Stimulated activated CD8-positive, alpha-beta memory T cell treated with anti-CD3 and anti-CD28 coated beads, Interleukin-15, amount 100 ng/mL, for 4 hours (primary cell): Measurements from ENCODE around the gene SAPCD1.
A peak's percentile ranks its signal among the peaks of the same experiment; 100 is the strongest.

ENCODE experiments used
- DNase-seq, 2 donors: peaks; one replicate each; pipeline ENCODE4 v3.0.0-alpha.2; 2020; ENCODE audit warnings: low read depth in 2 of 2

SAPCD1 gene

DNA sequence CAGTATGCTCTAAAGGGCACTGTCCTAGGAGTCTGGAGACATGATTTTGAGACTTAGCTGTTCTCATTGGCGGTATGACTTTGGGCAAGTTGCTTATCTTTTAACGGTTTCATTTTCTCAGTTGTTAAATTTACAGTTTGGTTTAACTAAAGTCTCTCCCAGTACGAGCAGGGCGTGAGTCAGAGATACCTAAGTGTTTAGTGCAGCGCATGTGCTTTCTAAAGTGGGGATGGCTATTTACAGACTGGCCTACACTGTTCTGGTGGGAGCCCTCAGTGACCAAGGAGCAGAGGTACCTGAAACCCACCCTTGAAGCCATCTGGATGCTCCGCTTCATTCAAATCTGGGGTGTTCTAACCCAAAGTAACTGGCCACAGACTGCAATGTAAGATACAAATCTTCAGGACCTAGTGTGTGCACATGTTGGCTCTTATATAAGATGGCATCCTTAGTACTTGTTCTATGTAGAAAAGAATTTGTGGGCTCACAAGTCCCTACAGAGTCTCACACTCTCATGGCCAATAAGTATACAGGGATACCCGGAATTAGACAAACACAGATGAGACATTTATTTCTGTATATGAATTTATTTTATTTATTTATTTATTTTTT, 11.9 kb upstream of the SAPCD1 start:
- no peak for DNase-seq

DNA sequence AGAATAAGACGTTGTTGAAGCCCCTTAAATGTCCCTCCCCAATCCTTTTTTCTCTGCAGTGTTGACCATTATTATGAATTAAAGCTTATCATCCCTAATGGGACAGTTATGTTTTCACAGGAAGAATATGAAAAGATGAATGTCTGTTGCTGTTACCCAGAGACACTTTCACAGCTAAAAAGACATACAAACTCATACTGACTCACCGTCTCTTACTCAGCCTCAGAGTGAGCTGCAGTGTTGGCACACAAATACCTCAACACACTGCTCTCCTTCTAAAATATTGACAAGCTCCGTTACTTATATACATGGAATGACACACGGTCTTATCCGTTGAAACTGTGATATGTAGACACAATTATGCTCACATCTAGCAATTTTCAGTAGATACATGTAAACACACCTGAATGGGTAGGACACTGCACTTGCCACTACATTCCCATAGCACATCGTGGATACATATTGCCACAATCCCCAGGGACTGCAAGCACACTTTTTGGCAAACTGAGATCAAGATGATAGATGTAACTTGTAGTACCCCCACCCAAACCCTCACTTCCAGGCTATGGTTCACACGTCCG, 9.6 kb upstream of the SAPCD1 start:
- no peak for DNase-seq

DNA sequence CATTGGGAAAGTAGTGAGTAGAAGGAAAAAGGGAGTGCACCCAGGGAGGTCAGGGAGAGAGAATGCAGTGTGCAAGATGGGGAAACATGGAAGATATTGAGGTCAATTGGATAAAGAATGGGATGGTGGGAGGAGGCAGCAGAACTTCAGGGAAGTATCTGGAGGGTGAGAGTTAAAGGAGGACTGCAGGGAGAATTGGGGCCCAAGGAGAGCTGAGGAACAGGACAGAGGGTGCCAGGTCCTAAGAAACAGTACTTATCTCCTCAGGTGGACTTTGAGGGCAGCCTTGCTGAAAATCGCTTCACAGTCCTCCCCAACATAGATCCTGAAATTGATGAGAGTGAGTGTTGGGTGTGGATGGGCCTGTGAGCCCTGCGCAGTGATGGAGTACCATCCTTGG, 4.2 kb upstream of the SAPCD1 start:
- no peak for DNase-seq

DNA sequence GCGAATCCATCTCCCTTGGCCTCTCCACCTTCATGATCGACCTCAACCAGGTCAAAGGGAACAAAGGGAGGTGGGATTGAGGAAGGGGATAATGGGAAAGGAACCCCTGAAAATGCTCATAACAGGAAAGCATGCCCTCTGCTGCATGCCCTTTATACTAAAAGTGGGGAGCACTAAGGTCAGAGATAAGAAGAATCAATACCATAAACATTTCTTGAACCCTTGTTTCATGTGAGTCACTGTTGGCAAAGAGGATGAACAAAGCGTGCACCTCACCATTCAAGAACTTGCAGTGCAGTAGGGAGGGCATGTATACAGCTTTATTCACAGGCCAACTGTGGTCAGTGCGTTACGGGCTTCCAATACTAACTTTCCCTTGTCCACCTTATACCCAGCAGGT, 1.7 kb upstream of the SAPCD1 start:
- DNase-seq, result no peak

DNA sequence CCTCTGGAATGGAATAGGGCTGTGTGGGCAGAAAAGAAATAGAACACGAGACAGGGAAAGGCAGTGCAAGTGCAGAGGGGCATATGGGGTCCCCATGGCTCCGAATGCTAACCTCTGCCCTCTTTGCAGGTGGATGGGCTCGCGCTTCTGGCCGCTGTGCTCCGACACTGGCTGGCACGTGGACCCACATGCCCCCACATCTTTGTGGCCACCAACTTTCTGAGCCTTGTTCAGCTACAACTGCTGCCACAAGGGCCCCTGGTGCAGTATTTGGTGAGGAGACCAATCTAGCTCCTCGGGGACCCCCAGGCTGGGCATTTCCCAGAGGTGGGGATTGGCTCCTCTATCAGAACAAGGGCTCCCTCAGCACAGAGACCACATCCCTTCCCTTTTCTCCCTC, 1.1 kb upstream of the SAPCD1 start:
- DNase-seq, result no peak

DNA sequence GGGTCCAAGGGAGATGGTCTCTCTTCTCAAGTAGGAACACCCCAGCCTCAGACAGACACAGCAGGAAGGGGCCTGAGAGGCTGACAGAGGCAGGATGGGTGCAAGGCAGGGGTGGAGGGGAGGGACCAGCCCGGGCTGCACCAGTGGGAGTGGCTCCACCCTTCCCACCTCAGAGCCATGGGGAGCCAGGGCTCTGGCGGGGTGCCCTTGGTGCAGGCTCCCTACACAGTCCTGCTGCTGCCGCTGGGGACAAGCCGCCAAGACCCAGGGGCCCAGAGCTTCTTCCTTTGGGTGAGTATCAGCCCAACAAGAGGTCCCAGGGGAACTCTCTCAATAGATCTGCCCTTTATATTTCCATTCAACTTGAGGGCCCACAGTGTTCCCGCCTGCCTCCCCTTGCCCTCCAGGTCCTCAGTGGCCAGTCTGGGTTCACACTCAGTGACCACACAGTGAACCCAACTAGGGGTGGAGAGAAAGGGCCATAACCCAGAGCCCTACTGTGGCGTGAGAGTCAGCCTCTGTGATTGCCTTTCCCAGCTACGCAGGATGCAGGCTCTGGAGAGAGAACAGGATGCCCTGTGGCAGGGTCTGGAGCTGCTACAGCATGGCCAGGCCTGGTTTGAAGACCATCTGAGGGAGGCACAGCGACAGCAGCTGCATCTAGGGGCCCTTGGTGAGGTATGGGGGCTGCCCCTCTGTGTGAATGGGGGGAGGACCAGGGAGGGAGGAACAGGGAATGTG, 592 bp downstream of the SAPCD1 start:
- DNase-seq, result no peak

DNA sequence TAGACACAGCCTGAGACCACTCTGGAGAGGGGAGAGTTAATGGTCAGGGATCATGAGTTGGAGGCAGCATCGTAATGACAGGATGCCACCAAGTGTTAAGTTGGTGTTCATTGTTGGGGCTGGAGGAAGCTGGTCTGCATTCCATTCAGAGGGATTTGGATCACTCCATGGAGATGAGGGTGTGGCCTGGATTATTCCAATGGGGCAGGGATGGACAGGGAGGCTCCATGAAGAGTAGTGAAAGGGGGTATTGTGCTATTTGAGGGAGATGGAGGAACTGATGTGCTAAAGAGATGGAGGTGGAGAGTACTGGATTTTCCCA, 1.1 kb downstream of the SAPCD1 start:
- DNase-seq, result no peak

DNA sequence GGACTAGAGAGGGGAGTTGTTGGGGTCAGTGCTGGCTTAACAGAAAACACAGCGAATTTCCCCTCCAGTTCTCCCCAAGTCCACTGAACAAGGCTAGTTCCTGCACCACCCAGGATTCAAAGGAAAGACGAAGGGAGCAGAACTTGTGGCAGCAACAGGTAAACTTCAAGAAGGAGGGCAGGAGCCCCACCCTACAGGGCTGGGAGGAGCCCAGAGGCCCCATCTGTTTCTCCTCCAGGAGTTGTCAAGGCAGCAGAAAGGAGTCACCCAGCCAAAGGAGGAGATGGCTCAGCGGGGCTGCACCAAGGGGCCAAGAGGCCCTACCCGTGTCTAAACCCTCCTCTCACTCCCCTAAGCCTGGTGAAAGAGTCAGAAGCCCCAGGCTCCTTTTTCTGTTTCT, 1.7 kb downstream of the SAPCD1 start:
- no peak for DNase-seq

DNA sequence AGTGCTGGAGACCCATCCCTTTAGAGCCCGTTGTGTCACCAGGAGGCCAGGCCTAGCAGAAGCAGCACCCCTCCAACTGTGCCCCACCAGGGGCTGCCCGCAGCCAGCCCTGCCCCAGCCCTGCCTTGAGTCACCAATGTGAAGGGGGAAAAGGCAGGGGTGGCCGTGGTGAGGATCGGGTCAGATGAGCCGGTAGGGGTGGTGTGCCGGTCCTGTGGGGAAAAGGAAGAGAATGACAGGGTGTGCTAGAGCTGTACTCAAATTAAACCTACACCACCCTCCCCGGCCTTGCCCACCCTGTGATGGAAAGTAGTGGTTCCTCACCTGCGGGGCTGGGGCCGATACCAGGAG, 3.1 kb downstream of the SAPCD1 start:
- no peak for DNase-seq

DNA sequence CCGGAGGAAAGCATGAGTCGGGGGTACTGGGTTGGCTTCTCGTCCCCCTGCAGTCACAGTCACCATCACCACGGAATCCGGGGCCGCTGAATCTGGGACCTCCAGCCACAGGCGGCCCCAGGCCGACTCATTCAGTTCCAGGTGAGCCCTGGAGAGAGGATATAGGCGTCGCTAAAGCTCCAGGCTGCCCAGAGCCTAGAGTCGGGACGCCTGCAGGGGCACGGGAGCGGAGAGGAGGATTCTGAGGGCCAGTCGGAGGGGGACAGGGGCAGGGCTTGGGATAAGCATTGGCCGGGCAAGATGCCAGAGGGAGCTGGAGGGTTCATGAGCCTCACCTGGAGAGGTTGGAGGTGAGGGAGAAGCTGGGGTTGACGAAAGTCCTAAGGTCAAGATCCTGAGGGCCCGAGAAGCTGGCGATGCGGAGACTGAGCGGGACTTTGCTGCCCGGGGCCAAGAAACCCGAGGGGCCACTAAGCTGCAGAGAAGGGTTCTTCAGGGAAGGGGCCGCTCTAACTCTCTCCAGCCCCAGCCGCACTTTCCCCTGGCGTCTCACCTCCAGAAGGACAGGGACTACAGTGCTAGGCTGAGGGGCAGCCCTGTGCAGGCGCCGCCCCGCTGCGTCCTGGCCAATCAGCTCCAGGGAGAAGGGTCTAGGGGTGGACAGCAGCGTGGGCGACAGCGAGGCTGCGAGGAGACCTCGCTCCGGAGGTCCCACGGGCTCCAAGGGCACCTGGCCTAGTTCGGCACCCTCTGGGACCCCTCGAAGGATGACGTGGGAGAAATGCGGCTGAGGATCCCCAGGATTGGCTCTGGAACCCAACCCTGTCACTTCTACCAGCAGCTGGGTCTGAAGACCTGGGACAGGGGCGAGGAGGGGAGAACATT, 3.7 kb downstream of the SAPCD1 start:
- DNase-seq, result no peak

DNA sequence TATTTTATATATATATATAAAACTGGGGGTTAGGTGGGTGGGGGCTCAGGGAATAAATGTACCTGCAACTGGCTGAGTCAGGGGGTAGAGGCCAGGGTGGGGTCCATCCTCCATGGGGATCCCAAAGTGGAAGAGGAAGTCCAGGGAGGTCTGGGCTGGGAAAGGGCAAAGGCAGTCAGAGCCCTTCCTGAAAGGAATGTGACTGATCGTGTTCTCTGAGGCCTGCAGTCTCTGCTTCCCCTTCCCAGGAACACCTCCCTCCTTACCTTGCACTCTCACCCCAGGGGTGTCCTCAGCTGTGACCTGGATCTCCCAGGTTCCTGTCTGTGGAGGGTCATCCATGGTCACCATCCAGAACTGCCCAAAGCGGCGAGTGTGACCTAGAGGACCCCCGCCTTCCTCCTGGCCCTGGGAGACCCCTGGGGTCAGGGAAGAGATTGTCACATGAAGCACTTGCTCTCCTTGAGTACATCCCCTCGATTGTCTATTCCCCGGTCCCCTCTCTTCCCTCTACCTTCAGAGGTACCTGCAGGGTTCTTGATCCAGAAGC, 4.7 kb downstream of the SAPCD1 start:
- no peak for DNase-seq

DNA sequence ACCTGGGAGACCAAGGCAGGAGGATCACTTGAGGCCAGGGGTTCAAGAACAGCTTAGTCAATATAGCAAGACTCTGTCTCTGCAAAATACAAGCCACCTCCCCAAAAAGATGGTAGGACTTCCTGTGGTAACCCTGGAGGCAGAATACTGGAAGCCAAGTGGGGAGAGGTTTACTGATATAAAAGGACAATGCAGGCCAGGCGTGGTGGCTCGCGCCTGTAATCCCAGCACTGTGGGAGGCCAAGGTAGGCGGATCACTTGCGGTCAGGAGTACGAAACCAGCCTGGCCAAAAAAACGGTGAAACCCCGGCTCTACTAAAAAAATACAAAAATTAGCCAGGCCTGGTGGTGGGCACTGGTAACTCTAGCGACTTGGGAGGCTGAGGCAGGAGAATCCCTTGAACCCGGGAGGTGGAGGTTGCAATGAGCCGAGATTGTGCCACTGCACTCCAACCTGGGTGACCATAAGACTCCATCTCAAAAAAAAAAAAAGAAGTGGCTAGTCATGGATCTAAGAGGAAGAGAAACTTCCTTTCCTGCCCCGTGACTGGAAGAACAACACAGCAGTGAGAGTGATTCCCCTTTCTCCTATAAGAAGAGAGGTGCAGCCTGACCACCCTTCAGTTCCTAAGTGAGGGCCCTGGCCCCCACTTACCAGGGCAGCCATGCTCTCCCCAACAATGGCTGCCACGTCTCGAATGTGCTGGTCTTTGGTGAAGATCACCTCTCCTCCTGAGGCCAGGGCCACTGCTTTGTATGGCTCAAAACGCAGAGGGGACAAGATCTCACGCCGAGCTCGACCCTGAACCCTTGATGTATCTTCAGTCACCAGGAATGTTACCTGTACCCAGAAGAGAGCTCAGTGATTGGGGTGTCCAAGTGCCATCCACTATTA, 6.2 kb downstream of the SAPCD1 start:
- DNase-seq, result no peak

DNA sequence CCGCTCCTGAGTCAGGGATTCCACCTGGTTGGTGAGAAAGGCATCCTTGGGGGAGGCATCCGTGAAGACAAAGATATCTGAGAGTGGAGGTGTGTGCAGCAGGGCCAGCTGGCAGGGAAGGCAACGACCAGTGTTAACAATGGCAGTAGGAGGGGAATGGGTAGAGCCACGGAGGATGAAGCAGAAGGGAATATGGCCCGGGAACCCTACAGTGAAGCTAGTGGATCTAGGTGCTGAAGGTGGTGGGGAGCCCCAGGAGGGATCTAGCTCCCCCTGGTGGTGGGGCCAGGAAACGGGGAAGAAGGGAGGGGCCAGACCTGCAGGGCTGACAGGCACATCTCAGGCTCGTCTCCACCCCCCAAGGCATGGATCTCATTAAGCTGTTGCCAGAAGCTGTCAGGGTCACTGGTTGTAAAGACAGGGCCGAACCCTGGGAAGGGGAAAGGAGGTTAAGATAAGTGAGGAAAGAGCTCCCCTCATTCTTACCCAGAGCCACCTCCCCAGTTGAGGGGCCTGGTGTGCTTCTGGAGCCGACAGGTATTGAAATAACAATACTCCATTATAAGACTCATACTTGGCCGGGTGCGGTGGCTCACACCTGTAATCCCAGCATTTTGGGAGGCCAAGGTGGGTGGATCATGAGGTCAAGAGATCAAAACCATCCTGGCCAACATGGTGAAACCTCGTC, 7.4 kb downstream of the SAPCD1 start:
- peak; percentile 47 to 65 for DNase-seq

DNA sequence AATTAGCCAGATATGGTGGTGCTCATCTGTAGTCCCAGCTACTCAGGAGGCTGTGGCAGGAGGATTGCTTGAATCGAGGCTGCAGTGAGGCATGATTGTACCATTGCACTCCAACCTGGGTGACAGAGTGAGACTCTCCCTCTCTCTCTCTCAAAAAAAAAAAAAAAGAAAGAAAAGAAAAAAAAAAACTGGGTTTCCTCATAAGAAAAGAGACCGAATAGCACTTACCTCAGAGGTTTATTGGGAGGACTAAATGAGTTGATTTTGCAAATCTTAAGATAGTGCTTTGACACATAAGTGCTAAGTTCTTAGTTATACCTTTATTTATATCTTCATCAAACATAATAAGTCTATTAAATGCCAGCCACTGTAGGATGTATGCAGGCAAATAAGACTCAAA, 8.4 kb downstream of the SAPCD1 start:
- DNase-seq, result no peak

DNA sequence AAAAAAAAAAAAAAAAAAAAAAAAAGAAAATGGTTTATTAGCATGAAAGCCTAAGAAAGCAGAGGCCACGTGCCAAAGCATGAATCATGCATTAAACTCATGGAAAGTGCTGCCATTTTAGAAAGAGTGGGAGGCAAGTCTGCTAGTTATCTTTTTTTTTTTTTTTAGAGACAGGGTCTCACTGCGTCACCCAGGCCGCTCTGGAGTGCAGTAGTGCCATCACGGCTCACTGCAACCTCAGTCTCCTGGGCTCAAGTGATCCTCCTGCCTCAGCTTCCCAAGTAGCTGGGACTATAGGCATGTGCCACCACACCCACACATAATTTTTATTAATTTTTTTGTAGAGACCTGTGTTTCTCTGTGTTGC, 9.5 kb downstream of the SAPCD1 start:
- peak in 1 of 2 donors; percentile 36 for DNase-seq

DNA sequence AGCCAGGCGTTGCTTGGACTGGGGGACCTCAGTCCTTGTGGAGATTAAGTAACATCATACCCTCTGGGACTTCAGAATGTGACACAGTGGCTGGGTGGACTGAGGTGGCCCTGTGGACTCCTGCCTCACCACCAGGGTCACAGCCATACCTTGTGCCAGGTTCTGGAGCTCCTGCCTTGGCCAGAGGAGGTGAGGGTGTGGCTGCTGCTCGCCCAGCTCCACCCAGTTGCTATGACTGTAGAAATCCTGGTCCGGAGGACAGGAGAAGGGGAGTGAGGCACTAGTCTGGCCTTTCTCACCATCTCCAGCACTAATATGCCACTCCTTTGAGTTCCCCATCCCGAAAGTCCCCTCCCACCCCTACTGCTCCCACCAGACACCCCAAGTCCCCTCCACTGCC, 12.7 kb downstream of the SAPCD1 start:
- DNase-seq, result no peak

DNA sequence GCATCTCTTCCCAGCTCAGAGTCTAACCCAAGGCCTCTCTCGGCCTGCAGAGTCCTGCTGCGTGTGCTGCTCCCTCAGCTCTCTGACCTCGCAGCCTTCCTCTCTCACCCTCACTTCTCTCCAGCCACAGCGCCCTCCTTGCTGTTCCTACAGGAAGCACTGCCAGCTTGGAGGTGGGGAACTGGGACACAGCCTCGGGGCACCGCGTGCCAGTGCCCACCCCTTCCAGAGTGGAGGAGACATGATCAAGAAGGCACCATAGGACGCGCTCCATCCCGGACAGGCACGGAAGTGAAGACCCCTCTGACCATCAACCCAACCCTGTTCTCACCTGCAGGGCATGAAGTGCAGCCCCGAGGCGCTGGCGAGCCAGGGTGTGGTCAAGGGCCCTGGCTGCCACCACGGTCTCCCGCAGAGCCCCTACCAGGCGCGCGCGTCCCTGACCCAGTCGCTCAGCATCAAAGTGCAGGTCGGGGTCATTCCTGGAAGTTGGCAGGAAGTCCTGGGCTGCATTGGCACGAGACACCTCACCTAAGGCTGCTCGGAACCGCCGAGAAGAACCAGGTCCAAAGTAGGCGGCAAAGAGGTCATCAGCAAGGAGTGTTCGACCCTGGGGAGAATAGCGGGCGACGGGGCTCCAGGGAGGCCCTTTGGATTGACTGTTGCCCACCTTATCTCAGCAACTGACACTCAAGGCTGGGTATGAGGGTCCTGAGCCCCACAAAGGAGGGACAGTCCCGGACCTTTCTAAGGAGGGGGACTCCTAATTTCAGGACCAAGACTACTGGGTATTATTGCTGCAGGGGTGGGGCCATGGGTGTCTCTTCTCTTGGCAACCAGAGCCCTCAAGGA, 13.4 kb downstream of the SAPCD1 start:
- DNase-seq, result no peak

DNA sequence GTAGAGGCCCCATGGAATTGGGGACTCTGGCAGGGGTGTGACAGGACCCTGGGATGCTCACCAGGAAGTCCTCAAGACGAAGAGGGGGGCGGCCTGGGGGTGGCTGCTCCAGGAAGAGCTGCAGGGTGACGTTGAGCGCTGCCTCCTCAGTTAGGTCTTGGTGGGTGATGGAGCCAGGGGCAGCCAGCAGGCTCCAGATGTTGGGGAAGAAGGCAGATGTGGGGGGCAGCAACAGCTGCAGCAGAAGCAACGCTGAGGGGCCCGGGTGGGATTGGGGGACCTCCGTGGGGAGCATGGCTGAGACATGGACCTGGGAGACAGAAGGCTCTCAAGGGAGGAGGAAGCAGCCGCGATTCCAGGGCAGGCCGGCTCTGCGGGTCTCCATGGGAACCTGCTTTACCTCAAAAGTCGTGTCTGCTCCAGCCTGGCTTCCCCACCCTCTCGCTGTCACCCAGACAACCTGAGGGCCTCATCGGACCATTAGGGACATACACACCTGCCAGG, 14.1 kb downstream of the SAPCD1 start:
- no peak for DNase-seq

DNA sequence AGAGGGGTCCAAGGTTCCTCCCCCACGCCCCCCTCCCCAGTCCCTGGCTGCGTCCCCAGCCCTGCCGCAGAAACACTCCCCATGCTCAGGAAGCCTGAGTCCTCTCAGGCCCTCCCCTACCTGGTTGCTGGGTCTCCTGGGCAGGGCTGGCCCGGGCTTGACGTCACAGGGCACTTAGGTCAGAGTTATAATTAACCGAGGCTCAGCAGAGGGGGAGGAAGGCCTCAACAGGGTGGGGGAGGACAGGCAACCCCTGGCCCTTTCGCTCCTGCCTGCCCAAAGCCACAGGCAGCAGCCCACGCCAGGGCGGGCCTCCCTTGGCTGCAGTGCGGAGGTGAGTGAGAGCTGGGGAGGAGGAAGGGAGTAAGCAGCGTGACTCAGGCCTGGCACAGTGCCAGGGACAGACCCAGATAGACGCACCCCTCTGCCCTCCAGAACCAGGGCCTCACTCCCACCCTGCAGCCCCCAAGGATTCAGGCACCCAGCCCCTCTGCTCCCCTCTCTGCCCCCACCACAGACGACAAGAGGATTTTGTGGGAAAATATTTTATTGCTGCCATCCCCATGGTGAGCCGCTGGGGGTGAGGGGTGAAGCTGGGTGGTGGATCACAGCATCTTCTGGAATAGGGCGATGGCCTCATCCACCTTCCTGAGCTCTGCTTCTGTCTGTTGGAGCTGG, 14.7 kb downstream of the SAPCD1 start, which contains the start of gene VWA7:
Gene VWA7 (minus strand): TSS at position 340 of the 678 bp plus-strand sequence. CDS start 549 bp downstream, outside the sequence.
- DNase-seq, result peak; percentile 71 to 72
